GM10266 (cell line): Measurements from ENCODE around the gene SVIL.

ENCODE experiments used
- DNase-seq: peaks from one replicate; pipeline ENCODE4 v3.0.0; 2012; ENCODE audit errors: extremely low spot score
- TF ChIP-seq, protein P1 (sequence below): IDR thresholded peaks from 2 replicates; pipeline ENCODE4 v1.5.1; 2012; ENCODE audit warnings: mild to moderate bottlenecking, low read depth; ENCODE audit not compliant: control insufficient read depth, insufficient read depth; ENCODE audit errors: missing control alignments

The SVIL gene, protein sequence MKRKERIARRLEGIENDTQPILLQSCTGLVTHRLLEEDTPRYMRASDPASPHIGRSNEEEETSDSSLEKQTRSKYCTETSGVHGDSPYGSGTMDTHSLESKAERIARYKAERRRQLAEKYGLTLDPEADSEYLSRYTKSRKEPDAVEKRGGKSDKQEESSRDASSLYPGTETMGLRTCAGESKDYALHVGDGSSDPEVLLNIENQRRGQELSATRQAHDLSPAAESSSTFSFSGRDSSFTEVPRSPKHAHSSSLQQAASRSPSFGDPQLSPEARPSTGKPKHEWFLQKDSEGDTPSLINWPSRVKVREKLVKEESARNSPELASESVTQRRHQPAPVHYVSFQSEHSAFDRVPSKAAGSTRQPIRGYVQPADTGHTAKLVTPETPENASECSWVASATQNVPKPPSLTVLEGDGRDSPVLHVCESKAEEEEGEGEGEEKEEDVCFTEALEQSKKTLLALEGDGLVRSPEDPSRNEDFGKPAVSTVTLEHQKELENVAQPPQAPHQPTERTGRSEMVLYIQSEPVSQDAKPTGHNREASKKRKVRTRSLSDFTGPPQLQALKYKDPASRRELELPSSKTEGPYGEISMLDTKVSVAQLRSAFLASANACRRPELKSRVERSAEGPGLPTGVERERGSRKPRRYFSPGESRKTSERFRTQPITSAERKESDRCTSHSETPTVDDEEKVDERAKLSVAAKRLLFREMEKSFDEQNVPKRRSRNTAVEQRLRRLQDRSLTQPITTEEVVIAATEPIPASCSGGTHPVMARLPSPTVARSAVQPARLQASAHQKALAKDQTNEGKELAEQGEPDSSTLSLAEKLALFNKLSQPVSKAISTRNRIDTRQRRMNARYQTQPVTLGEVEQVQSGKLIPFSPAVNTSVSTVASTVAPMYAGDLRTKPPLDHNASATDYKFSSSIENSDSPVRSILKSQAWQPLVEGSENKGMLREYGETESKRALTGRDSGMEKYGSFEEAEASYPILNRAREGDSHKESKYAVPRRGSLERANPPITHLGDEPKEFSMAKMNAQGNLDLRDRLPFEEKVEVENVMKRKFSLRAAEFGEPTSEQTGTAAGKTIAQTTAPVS (N-terminal part only)

DNA sequence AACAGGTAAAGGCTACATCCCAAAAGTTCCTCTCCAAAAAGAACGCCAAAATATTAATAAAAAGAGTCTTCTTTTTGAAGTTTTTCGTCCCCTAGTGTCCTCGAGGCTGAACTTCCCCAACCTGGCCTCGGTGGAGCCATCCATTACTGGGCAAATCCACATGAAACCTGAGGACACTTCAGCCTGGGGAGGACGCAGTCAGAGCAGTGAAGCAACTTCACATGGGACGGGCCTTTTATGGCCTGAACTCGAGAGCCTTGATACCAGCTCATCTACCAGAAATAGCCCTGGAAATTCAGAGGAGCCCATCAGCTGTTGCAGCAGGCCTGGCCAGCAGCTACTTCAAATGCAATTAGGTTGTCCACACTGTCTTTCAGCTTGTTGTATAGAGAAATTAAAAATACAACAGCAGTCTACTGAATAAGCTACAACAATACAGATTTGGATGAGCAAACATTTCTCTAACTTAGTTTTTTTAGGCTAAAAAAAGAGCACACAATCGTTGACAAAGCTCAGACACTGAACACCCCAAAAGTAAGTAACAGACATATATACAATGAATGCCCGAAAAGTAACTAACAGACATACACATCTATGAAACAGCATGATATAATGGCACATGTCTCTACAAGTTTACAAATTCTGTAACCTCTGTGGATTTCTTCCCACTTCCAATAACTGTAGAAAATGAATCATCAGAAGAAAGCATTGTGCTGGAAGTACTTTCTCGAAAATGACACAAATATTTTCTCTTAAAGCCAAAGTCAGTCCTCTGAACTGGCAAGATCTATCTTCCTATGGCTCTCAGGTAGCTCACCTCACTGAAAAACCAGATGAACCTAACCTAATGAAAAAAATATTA is at the start of gene SVIL:
Gene SVIL (minus strand): TSS at position 208 of the 862 bp plus-strand sequence. CDS start 79,913 bp downstream, outside the sequence.
- TF ChIP-seq, protein P1, sequence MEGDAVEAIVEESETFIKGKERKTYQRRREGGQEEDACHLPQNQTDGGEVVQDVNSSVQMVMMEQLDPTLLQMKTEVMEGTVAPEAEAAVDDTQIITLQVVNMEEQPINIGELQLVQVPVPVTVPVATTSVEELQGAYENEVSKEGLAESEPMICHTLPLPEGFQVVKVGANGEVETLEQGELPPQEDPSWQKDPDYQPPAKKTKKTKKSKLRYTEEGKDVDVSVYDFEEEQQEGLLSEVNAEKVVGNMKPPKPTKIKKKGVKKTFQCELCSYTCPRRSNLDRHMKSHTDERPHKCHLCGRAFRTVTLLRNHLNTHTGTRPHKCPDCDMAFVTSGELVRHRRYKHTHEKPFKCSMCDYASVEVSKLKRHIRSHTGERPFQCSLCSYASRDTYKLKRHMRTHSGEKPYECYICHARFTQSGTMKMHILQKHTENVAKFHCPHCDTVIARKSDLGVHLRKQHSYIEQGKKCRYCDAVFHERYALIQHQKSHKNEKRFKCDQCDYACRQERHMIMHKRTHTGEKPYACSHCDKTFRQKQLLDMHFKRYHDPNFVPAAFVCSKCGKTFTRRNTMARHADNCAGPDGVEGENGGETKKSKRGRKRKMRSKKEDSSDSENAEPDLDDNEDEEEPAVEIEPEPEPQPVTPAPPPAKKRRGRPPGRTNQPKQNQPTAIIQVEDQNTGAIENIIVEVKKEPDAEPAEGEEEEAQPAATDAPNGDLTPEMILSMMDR, result no peak

DNA sequence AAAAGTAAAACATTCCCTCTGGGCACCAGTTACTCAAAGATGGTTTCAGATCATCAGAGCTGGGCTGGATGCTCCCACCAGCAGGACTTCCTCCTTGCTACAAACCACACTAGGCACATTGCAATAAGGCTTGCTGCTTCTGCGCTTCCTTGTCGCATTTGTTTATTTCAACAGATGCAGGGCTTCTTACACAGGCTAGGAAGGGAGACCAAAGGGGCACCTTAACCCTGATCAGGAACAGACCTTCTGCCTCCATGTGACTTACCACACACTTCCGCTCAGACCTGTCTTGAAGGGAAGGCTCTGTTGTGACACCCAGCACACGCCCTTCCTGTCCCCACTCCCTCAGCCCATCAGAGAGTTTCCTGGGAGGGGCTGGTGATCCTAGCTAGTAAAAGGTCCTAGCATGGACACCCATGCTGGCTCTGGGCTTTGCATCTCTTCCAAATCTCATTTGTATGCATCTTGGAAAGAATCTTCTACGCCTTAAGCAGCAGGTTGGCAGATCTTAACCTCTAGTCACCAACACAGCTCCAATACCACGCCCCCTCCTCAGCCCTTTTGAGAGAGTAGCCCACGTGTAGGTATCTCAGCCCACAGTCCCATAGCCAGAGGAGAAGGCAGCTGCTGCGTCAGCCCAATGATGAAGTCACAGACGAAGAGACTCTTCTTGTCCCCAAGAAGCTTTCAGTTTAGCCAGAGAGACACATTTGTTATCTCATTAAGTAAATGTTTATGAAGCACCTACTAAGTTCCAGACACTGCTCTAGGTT is 47.1 kb upstream of the SVIL start:
- TF ChIP-seq, protein P1, result no peak

More for the DNA sequence above, at the start of gene SVIL:
- DNase-seq, result no peak

DNA sequence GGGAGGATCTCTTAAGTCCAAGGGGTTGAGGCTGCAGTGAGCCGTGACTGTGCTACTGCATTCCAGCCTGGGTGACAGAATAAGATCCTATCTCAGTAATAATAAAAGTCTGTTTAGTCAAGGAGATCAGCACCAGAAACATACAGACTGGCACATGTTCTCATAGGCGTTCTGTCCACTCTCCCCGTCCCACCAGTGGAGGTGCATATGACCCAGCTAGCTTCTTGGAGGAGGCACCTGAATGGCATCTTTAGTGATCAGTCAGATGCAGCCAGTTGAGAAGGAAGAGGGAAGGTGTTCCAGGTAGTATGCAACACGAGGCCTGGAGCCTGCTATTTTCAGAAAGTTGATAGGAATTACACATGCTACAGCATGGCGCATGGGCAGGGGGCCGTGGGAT is 45.3 kb upstream of the SVIL start:
- TF ChIP-seq, protein P1, result no peak
- no peak for DNase-seq

More for the DNA sequence above, 47.1 kb upstream of the SVIL start:
- no peak for DNase-seq

DNA sequence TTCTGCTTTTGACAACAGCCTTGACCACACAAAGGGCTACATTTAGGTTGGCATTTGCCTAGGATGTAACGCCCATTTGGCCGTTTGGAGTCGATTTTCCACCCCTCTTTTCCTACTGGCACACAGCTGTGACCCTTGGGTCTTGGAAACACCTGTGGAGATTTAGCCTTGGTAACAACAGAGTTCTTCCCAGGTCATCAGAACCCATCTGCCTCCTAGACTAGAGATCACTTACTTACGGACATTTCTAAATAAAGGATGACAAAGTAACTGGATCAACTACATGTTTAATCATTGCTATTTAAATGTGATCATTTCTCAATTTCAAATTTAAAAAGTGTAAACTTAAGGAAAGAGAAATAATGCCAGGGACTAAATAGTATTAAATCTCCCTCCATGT is 42.0 kb upstream of the SVIL start:
- DNase-seq, result no peak
- TF ChIP-seq, protein P1, result no peak

DNA sequence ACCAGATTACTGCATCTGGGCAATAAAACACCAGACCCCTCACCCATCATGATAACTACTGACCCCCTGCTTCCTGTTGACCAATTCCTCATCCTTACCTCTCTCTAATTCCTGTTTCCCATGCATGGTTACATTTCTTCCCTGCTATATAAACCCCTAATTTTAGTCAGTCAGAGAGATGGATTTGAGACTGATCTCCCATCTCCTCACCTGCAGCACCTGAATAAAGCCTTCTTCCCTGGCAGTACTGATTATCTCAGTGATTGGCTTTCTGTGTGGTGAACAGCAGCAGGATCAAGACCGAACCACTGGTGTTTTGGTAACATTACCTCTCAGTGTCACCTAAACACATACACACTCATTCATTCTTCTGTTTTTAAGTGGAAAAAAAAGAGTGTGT is 41.2 kb upstream of the SVIL start:
- no peak for DNase-seq
- TF ChIP-seq, protein P1, result no peak

DNA sequence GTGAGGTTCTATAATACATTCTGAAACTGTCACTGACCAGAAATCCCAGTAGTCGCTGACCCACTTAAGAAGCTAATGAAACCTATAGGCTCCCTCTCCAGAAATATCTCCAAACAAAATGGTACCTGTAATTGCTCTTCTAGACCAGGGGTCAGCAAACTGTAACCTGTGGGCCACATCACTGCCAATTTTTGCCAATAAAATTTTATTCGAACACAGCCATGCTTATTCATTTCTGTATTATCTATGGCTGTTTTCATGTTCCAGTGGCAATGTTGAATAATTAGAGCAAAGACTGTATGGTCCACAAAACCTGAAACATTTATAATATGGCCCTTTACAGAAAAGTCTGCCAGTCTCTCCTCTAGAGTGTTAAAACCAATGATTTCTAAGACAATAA is 37.2 kb upstream of the SVIL start:
- TF ChIP-seq, protein P1, result no peak
- no peak for DNase-seq
